ENCODE measurements around the gene TTC31. TPM values are rescaled to one million over a fixed set of nuclear protein-coding genes. Genes with fewer than 3 reads are reported as not detected.
"Not testable (repeated sequence)": the region's sequence is repeated elsewhere in the genome, so short reads cannot be mapped to it uniquely, and the experiment has no call there.

The TTC31 gene
- polyA plus RNA-seq, 4 donors = 27.5 to 32.6 (median 31.2) TPM

DNA sequence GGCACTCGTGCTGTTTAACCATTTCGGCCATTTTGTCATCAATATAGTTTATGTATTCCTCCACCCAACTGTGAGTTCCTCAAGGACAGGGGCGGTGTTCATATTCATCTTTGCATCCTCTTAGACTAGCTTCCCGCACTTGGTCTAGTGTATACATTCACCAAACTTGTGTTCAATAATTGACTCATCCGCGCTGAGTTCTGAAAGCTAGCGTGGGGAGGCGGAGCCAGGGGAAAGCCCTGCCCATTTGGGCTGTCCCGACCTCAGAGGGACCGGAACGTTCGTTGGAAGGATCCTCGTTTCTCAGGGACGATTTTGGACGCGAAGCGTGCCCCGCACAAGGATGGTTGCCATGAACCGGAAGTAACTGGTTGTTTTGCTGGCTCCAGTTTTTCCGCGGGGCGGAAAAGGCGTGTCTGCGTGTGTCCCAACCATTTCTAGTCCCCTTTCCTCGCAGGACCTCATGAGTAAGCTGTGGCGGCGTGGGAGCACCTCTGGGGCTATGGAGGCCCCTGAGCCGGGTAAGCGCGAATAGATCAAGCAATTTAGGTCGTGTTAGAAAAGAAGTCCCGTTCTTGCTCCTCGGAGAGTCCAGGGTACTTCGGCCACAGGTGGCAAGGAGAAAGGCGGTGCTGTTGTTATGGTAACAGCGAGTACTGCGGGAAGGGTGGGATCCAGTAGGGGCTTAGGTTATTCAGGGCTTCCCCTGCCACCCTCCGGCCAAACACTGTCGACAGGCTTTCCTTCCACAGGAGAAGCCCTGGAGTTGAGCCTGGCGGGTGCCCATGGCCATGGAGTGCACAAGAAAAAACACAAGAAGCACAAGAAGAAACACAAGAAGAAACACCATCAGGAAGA is 28.0 kb upstream of the TTC31 start, which contains the start of gene INO80B:
TSS of gene INO80B (plus strand) at position 434 of the 858 bp plus-strand sequence. CDS start at position 464, 30 bp downstream.
- DNase-seq (ENCODE audit: low read depth in 4 of 4, low spot score in 3 of 4) = peak; percentile 95 to 99 (median 98)

DNA sequence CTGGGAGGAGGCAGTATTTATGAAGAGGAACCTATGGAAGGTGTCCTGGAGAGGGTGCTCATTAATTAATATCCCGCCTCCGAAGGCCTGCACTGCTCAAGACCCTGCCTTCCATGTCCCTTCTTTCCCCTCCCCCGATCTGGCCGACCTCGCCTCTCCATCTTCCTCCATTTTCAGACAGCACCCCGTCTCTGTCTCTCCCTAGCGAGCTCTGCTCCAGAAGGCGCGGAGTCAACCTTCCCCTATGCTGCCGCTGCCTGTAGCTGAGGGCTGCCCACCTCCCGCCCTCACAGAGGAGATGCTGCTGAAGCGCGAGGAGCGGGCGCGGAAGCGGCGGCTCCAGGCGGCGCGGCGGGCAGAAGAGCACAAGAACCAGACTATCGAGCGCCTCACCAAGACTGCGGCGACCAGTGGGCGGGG is 25.7 kb upstream of the TTC31 start:
- DNase-seq (ENCODE audit: low read depth in 4 of 4, low spot score in 3 of 4) = no peak

DNA sequence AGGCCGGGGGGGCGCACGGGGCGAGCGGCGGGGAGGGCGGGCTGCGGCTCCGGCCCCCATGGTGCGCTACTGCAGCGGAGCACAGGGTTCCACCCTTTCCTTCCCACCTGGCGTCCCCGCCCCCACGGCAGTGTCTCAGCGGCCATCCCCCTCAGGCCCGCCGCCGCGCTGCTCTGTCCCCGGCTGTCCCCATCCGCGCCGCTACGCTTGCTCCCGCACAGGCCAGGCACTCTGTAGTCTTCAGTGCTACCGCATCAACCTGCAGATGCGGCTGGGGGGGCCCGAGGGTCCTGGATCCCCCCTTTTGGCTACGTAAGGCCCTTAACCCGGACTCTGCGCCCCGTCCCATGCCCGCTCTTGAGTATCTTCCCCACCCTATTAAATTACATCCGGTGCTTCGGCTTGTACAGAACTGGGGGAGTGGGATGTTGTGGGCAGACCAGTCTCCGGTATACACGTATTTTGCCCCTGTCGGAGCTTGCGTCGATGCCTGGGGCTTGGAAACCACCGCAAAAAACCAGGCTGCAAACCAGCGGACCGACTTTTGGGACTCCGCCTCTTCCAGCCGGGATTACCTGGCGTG is 25.2 kb upstream of the TTC31 start:
- DNase-seq (ENCODE audit: low read depth in 4 of 4, low spot score in 3 of 4) = peak in 1 of 4 donors; percentile 42

DNA sequence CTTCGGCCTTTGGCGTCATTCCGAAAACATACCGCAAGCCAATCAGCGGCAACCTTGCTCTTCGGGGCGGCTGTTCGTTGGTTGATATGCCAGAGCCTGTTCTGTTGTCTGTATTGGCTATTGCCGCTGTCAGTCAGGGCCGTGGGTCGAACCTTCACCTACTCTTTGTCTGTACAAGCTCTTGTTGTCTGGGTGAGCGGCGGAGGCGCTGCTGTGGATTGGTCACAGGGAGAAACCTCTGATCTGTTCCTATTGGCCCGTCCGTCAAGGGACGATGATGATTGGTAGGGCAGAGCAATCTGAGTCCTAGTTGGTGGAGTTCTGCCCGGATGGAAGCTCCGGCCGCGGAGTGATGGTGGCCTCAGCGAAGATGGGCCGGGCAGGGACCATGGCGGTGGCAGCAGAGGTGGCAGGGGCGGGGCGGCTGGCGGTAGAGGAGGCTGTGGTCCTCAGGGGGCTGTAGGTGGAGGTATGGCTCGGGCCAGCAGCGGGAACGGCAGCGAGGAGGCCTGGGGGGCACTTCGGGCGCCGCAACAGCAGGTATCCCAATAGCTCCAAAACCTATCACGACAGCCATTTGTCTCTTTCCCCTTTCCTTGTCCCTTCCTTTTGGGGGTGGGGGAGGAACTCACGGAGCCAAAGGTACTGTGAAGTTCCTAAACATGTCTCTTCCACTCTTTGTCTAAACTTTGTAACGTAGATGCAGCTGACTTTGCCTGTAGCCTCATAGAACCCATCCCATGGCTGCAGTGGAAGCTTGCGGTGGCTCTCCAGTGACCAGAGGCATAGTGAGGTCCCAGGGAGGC is 24.5 kb upstream of the TTC31 start, which contains the start of gene WBP1:
TSS of gene WBP1 (plus strand) at position 307 of the 806 bp plus-strand sequence. CDS start at position 472, 165 bp downstream.
- DNase-seq (ENCODE audit: low read depth in 4 of 4, low spot score in 3 of 4) = peak; percentile 98 to 100 (median 100)

DNA sequence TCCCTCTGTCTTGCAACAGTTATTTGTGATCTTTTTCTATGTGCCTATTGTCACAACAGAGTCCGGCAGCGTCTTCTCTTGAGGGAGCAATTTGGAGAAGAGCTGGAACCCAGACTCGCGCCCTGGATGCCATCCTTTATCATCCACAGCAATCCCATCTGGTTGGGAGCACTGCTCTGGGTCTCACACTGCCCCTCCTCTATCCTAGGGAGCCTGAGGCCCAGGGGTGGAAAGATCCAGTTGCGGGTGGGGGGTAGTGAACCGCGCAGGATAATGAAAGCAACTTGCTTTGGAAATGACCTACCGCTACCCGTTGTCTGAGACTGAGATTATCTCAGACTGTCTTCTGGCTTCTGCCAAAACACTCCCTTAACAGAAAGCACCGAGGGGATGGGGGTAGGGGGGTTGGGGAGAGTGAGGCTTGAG is 23.9 kb upstream of the TTC31 start:
- no peak for DNase-seq (ENCODE audit: low read depth in 4 of 4, low spot score in 3 of 4)

DNA sequence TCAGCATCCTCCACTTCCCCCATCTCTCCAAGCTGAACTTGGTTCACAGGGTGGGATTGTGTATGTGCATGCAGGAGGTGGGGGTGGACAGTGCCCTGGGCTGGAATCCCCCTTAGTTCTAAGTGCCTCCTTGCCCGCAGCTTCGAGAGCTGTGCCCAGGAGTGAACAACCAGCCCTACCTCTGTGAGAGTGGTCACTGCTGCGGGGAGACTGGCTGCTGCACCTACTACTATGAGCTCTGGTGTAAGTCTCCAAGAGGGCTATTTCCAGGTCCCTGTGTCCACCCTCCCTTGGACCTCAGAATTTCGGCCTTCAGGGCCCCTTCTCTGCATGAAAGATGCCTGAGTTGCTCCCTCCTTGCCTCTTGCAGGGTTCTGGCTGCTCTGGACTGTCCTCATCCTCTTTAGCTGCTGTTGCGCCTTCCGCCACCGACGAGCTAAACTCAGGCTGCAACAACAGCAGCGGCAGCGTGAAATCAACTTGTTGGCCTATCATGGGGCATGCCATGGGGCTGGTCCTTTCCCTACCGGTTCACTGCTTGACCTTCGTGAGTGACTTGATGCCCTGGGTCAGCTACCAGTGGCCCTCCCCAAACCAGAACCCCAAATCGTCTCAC is 23.3 kb upstream of the TTC31 start:
- DNase-seq (ENCODE audit: low read depth in 4 of 4, low spot score in 3 of 4) = not testable (repeated sequence)

DNA sequence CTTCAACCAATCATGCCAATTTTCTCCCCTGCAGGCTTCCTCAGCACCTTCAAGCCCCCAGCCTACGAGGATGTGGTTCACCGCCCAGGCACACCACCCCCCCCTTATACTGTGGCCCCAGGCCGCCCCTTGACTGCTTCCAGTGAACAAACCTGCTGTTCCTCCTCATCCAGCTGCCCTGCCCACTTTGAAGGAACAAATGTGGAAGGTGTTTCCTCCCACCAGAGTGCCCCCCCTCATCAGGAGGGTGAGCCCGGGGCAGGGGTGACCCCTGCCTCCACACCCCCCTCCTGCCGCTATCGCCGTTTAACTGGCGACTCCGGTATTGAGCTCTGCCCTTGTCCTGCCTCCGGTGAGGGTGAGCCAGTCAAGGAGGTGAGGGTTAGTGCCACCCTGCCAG is 22.7 kb upstream of the TTC31 start:
- DNase-seq (ENCODE audit: low read depth in 4 of 4, low spot score in 3 of 4) = not testable (repeated sequence)

DNA sequence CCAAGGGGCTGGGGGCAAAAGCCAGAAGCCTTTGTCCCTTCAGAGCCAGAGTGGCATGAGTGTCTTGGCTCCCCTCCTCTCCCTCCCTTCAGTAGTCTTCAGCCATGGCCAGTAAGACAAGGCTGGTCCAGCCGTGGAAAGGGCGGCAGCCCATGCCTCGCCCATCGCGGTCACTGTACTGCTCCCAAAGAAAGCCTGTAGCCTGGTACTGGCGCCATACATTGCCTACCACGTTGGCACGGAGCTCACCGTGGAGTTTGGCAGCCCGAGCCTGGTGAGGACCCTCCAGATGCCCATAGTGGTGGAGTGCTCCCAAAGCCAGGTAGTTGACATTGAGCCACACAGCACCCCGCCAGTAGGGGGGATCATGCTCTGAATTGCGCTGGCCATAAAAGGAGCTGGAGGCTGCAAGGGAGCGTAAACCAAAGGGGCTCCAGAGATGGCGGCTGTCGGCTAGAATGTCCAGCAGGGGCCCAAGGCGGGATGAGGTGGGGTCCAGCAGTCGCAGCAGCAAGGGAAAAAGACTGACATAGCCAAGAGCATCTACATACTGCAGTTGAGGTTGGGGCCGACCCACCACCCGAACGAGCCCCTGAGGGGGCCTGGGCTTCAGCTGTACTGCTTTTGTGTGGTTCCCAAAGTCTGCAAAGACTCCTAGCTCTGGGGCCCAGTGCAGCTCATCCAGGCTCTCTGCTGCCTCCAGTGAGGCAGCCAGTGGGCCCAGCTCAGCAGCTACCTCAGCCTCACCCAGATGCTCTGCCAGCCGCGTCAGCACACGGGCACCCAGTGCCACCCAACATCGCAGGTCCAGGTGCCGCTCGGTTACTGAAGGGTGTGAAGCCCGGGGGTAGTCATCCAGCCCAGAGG is 21.5 kb upstream of the TTC31 start:
- no peak for DNase-seq (ENCODE audit: low read depth in 4 of 4, low spot score in 3 of 4)

DNA sequence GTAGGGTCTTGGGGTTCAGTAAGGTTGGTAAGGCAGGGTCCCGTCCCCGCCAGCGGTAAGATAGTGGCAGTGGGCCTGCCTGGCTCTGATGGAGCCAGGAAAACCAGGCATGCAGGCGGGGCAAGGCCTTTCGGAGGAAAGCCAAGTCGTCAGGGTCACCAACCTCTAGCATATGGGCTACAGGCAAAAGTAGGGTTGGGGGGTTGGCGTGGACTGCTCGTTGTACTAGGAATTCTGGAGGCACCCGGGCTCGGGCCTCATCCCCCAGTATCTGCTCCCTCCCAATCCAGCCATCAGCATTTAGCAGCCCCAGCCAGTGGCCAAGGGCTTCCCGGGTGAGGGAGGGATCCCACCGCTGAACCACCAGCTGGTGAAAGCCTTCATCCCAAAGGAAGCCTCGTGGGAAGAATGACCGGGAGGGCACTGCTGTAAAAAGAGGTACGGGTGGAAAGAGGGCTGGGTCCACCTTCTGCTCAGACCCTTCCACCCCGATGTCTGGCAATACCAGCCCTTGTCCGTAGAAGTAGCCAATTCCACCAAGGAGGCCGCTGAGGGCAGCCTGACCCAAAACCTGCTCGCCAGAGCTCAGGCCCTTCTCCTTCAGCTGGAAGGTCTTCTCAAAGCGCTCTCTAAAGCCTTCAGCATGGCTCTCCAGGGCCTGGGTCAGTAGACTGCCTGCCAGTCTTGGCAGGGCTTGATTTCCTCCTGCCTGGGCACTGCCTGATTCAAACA is 20.7 kb upstream of the TTC31 start:
- DNase-seq (ENCODE audit: low read depth in 4 of 4, low spot score in 3 of 4) = no peak

DNA sequence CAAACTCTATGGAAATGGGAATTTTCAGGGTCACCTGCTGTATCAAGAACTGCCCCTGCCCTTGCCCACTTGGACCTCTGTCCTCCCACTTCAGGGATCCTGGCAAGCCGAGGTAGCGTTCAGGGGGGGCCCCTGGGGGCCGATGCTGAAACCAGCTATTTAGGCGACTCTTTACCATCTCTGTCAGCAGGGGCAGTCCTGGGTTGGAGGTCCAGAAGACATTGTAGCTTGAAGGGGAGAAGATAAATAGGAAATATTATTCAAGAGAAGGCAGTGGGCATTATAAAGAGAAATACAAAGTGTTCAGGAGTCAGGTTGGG is 20.1 kb upstream of the TTC31 start:
- no peak for DNase-seq (ENCODE audit: low read depth in 4 of 4, low spot score in 3 of 4)

DNA sequence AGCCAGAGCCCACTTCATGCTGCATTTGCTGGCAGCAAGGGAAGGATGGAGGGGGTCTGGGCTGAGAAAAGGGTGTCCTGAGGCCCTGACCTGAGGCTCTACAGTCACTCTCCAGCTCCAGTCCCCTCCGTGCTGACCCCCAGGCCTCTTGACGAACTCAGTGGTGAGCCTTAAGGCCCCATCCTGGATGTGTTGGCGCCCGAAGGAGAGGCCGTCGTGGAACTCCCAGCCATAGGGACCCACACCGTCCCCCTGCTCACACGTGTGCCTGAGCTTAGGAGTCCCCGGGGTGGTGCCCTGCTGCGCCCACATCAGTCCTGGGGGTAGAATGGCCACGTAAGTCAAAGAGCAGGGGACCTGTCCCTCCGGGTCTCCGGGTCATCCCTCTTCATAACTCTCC is 18.5 kb upstream of the TTC31 start:
- no peak for DNase-seq (ENCODE audit: low read depth in 4 of 4, low spot score in 3 of 4)

DNA sequence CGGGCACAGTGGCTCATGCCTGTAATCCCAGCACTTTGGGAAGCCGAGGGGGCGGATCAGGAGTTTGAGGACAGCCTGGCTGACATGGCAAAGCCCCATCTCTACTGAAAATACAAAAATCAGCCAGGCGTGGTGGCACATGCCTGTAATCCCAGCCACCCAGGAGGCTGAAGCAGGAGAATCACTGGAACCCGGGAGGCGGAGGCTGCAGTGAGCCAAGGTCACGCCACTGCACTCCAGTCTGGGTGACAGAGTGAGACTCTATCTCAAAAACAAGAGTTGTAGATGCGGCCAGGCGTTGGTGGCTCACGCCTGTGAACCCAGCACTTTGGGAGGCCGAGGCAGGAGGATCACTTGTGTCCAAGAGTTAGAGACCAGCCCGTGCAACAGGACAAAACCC is 12.1 kb upstream of the TTC31 start:
- not testable (repeated sequence) for DNase-seq (ENCODE audit: low read depth in 4 of 4, low spot score in 3 of 4)

DNA sequence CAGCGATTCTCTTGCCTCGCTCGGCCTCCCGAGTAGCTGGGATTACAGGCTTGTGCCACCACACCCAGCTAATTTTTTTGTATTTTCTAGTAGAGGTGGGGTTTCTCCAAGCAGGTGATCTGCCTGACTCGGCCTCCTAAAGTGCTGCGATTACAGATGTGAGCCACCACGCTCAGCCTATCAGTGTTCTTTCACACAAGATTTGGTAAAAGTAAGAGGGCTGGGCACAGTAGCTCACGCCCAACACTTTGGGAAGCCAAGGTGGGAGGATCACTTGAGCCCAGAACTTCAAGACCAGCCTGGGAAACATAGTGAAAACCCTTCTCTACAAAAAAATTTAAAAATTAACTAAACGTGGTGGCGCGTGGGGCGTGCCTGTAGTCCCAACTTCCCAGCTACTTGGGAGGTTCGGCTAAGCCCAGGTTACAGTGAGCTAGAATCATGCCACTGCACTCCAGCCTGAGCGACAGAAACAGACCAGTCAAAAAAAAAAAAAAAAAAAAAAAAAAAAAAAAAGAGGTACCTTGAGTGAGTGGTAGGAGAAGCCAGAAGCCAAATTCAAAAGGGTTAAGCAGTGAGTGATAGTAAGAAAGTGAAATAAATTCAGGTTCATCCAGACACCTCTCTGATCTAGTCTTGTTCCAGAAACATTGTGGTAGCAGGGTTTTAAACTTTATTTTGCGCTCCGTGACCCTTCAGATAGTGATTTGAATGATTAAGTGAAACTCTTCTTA is 11.4 kb upstream of the TTC31 start:
- no peak for DNase-seq (ENCODE audit: low read depth in 4 of 4, low spot score in 3 of 4)

DNA sequence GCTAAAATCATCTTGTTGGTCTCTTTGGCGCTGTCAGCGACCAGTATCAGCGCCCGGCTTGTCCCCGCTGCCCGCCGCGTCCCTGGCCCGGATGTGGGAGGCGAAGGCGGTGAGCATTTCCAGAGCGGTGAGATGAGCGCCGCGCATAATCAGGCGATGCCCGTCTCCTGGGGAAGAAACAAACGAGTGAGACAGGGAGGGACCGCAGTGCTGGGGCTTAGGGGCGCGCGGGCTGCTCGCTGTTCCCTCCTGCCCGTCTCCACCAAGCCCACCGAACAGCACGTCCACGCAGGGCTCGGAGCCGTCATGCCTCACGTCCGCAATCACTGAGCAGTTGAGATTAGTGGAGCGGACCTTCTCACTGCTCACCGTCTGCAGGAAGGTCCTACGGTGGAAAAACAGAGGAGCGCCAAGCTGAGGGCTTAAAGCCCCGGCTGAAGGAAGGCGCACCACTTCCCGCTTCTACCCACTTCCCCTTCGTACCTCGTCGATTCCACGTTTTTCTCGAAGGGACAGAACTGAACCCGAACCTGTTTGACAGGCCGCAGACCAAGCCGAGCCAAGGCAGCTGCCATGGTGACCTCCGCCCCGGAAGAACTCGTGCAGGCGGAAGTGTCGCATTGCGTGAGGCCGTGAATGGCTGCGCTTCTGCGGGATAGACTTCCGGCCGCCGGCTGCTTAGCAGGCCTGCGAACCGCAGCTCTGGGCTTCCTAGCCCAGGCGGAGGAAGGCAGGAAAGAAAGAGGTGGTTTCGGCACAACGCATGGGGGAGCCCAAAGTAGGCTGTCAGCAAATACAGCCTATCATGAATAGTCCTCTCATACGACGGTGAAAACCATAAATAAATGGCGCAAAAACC is 10.6 kb upstream of the TTC31 start, which contains the start of gene MRPL53:
TSS of gene MRPL53 (minus strand) at position 595 of the 859 bp plus-strand sequence. CDS start at position 575, 20 bp downstream.
- DNase-seq (ENCODE audit: low read depth in 4 of 4, low spot score in 3 of 4) = peak; percentile 91 to 97 (median 94)

DNA sequence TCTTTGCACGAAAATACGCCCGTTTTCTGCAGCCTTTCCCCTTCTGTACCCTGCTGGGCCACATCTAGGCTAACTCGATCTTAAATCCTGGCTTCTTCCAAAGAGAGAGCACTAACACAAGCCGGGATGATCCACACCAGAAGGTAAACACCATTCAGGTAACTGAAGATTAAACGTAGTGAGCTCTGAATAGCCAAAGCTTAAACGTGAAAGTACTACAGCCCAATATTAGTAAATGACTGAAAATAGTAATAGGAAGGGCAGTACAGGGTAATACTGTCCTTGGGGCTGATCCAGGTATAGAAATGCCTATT is 10.0 kb upstream of the TTC31 start:
- no peak for DNase-seq (ENCODE audit: low read depth in 4 of 4, low spot score in 3 of 4)

DNA sequence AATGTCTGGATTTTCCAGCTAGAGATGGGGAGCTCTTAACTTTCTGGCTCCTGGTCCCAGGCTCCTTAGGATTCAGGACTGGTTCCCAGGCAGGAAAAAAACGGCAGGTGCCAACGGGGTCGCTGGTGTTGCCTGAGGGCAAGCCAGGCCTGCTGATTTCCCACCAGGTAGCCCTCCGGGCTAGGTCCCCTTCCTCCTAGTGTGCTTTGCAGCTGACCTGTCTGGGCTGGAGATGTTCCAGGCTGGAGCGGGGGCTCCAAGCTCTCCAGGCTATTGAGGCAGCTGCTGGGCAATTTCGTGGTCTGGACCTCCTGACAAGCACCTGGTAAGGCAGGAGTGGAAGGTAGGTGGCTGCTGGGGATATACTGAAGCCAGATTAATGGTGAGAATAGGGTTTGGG is 8.4 kb upstream of the TTC31 start:
- DNase-seq (ENCODE audit: low read depth in 4 of 4, low spot score in 3 of 4) = no peak

DNA sequence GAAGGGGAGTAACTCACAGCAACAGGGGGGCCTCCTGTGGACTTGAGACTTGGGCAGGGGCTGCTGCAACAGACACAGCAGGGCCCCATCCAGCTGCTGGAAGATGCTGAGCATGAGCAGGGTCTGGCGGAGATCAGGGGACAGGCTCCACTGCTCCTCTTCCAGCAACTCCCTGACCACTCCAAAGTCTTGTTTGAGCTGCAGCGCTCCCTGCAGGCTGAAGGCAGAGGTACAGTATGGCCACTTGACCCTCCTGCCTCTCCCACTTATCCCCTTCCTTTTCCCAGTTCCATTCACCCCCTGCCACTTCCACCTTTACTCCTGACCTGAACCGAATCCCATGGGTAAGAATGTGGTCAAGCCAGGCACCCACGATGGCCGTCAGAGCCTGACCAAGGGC is 8.0 kb upstream of the TTC31 start:
- DNase-seq (ENCODE audit: low read depth in 4 of 4, low spot score in 3 of 4) = no peak
